SU-DHL-6 (cell line): ENCODE measurements around the gene AKR1C1.

Source experiments
- H2AFZ ChIP-seq: fragments of 200-600 bp; sonication (generic); 2 replicates; pipeline ENCODE4 v1.6.1; 2014; ENCODE audit warnings: low read depth, mild to moderate bottlenecking, moderate library complexity, mixed read lengths, antibody characterized with exemption, low read length; ENCODE audit not compliant: severe bottlenecking
- H3F3A ChIP-seq: fragments of 200-600 bp; shearing (Covaris generic); 2 replicates; pipeline ENCODE4 v1.6.0; 2016; ENCODE audit warnings: antibody characterized with exemption, mild to moderate bottlenecking; ENCODE audit not compliant: insufficient read depth
- H3K27ac ChIP-seq: fragments of 200-600 bp; sonication (generic); 2 replicates; pipeline ENCODE4 v1.5.1; 2016; ENCODE audit warnings: low read depth, mild to moderate bottlenecking, low read length, moderate library complexity, mixed read lengths
- H3K27me3 ChIP-seq: fragments of 200-600 bp; sonication (generic), shearing (Covaris generic); 2 replicates; pipeline ENCODE4 v1.6.0; 2014; ENCODE audit warnings: mild to moderate bottlenecking, low read length
- H3K36me3 ChIP-seq: fragments of 200-600 bp; sonication (generic); 2 replicates; pipeline ENCODE4 v1.6.1; 2014; ENCODE audit warnings: mild to moderate bottlenecking, low read length, mixed read lengths
- H3K4me2 ChIP-seq: fragments of 300-600, 200-600 bp; shearing (Covaris generic), sonication (generic); 2 replicates; pipeline ENCODE4 v1.6.0; 2014; ENCODE audit warnings: low read length, low read depth, mild to moderate bottlenecking; ENCODE audit not compliant: poor library complexity, severe bottlenecking
- H3K4me3 ChIP-seq: fragments of 200-600 bp; sonication (generic); 2 replicates; pipeline ENCODE4 v1.5.1; 2014; ENCODE audit warnings: antibody characterized with exemption, low read length, mild to moderate bottlenecking, mixed read lengths; ENCODE audit not compliant: insufficient read depth, poor library complexity, severe bottlenecking
- H3K79me2 ChIP-seq: fragments of 200-600 bp; sonication (generic); 2 replicates; pipeline ENCODE4 v1.6.1; 2014; ENCODE audit warnings: mild to moderate bottlenecking, low read length, moderate library complexity; ENCODE audit not compliant: insufficient read depth
- H3K9ac ChIP-seq: fragments of 200-600 bp; sonication (generic); 2 replicates; pipeline ENCODE4 v1.7.0; 2014; ENCODE audit warnings: mild to moderate bottlenecking, low read length
- H3K9me2 ChIP-seq: fragments of 200-600 bp; sonication (generic); replicated peaks from 2 replicates; pipeline ENCODE4 v1.6.1; 2014; ENCODE audit warnings: low read length; ENCODE audit not compliant: insufficient read depth
- H3K9me3 ChIP-seq: fragments of 200-600 bp; sonication (generic); 2 replicates; pipeline ENCODE4 v1.6.1; 2014; ENCODE audit warnings: low read length, mixed read lengths; ENCODE audit not compliant: insufficient read depth
- H4K20me1 ChIP-seq: fragments of 200-600 bp; sonication (generic); 2 replicates; pipeline ENCODE4 v1.6.1; 2014; ENCODE audit warnings: low read depth, mild to moderate bottlenecking, antibody characterized with exemption, low read length, moderate library complexity, mixed read lengths
- CTCF ChIP-seq: fragments of 200-600 bp; sonication (generic); IDR thresholded peaks from one replicate; pipeline ENCODE4 v1.5.1; 2017; ENCODE audit warnings: antibody characterized with exemption, mild to moderate bottlenecking, low read length, moderate library complexity; ENCODE audit not compliant: insufficient read depth, poor library complexity, severe bottlenecking
- EZH2phosphoT487 ChIP-seq: fragments of 200-600 bp; sonication (generic), shearing (Covaris generic); conservative IDR thresholded peaks from 2 replicates; pipeline ENCODE4 v1.6.1; 2018; ENCODE audit warnings: mild to moderate bottlenecking, antibody characterized with exemption, low read length, moderate library complexity, mixed read lengths

The AKR1C1 gene

DNA sequence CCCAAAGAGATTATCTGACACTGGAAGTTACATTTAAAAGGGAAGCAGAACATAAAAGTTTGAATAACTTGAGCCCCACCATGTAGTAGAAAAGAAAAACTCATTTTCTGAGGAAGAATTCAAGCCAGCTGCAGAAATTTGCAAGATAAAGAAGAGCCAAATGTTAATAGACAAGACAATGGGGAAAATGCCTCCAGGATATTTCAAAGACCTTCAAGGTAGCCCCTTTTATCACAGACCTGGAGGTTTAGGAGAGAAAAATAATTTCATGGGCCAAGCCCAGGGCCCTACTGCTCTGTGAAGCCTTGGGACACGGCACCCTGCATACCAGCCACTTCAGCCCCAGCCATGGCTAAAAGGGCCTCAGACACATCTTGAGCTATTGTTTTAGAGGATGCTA is 18.4 kb upstream of the AKR1C1 start:
- Histone ChIP-seq H2AFZ (no peak overlapping the region), H3K9me2 (no peaks in the 10 kb centered on the region), H3K4me2 (no peak overlapping the region), H3K9ac (no peak overlapping the region), H3F3A (no peaks in the 10 kb centered on the region), H3K27ac (no peak overlapping the region), H3K4me3 (no peak overlapping the region), H3K27me3 (no peaks in the 10 kb centered on the region), H4K20me1 (no peaks in the 10 kb centered on the region), H3K79me2 (no peaks in the 10 kb centered on the region), H3K9me3 (no peaks in the 10 kb centered on the region), H3K36me3 (no peaks in the 10 kb centered on the region)
- no peak for TF ChIP-seq EZH2phosphoT487
- no peak for TF ChIP-seq CTCF

GRCh38 chr10:4945766-4946717 is 17.2 kb upstream of the AKR1C1 start:
- no peaks in the 10 kb centered on the region for H3F3A ChIP-seq
- H3K79me2 ChIP-seq: no peaks in the 10 kb centered on the region
- H3K9me2 ChIP-seq: no peaks in the 10 kb centered on the region
- no peak overlapping the region for H3K27ac ChIP-seq
- no peak overlapping the region for H3K4me3 ChIP-seq
- TF ChIP-seq CTCF: no peak
- no peak for TF ChIP-seq EZH2phosphoT487
- H3K9ac ChIP-seq: no peak overlapping the region
- no peak overlapping the region for H3K4me2 ChIP-seq
- no peaks in the 10 kb centered on the region for H3K36me3 ChIP-seq
- H3K27me3 ChIP-seq: no peaks in the 10 kb centered on the region
- no peaks in the 10 kb centered on the region for H3K9me3 ChIP-seq
- H2AFZ ChIP-seq: no peak overlapping the region
- H4K20me1 ChIP-seq: no peaks in the 10 kb centered on the region

GRCh38 chr10:4947039-4947634 is 16.1 kb upstream of the AKR1C1 start:
- H3K4me2 ChIP-seq: no peak overlapping the region
- H3F3A ChIP-seq: no peaks in the 10 kb centered on the region
- no peaks in the 10 kb centered on the region for H3K79me2 ChIP-seq
- H3K36me3 ChIP-seq: no peaks in the 10 kb centered on the region
- H3K27me3 ChIP-seq: no peaks in the 10 kb centered on the region
- H3K9me2 ChIP-seq: no peaks in the 10 kb centered on the region
- no peak overlapping the region for H3K27ac ChIP-seq
- H2AFZ ChIP-seq: no peak overlapping the region
- no peaks in the 10 kb centered on the region for H4K20me1 ChIP-seq
- H3K9me3 ChIP-seq: no peaks in the 10 kb centered on the region
- H3K9ac ChIP-seq: no peak overlapping the region
- TF ChIP-seq CTCF (no peak), EZH2phosphoT487 (no peak)
- no peak overlapping the region for H3K4me3 ChIP-seq
